Sigmoid colon (tissue), 7 donors: ENCODE results near the gene TNPO2. TPM values are rescaled to one million over a fixed set of nuclear protein-coding genes. Genes with fewer than 3 reads are reported as not detected.

ENCODE experiments used
- DNase-seq: peaks from one replicate; pipeline ENCODE4 v3.0.0-alpha.2; 2019
- H3K27ac ChIP-seq, 4 donors: fragments of 200-600 bp; sonication (generic); one replicate each; pipeline ENCODE4 v1.5.1; 2016 to 2019; ENCODE audit warnings: mild to moderate bottlenecking in 1 of 4
- H3K27me3 ChIP-seq, 3 donors: fragments of 200-600 bp; sonication (generic); one replicate each; pipeline ENCODE4 v1.5.1; 2019; ENCODE audit warnings: mild to moderate bottlenecking in 1 of 3
- H3K36me3 ChIP-seq, 4 donors: fragments of 200-600 bp; sonication (generic); one replicate each; pipeline ENCODE4 v1.5.1; 2016 to 2019
- H3K4me1 ChIP-seq, 4 donors: fragments of 200-600 bp; sonication (generic); one replicate each; pipeline ENCODE4 v1.5.1; 2017 to 2019
- H3K4me3 ChIP-seq, 4 donors: fragments of 200-600 bp; sonication (generic); one replicate each; pipeline ENCODE4 v1.5.1; 2017 to 2019; ENCODE audit warnings: mild to moderate bottlenecking in 2 of 4, moderate library complexity in 1 of 4
- H3K9me3 ChIP-seq, 4 donors: fragments of 200-600 bp in 3 of 4; sonication (generic) in 3 of 4; one replicate each; pipeline versions ENCODE4 v1.5.1 to v1.6.1; 2013 to 2019
- EP300 ChIP-seq, 4 donors: sonication (generic); formaldehyde crosslinking; IDR thresholded peaks; one replicate each; pipeline ENCODE4 v1.6.1; 2017; ENCODE audit warnings: antibody characterized with exemption in 4 of 4
- POLR2A ChIP-seq, 2 donors: fragments of 450-650 bp; IDR thresholded peaks; one replicate each; pipeline ENCODE4 v1.6.1; 2016; ENCODE audit warnings: antibody characterized with exemption in 2 of 2, mild to moderate bottlenecking in 2 of 2, moderate library complexity in 2 of 2
- POLR2AphosphoS5 ChIP-seq, 4 donors: sonication (generic); formaldehyde crosslinking; IDR thresholded peaks; one replicate each; pipeline ENCODE4 v1.6.1; 2017; ENCODE audit warnings: antibody characterized with exemption in 4 of 4
- WGBS, 2 donors: extraction: QIAGEN DNeasy Blood & Tissue Kit; methylation state at CpG; one replicate each; pipeline ENCODE4 v1.1.7; 2013; 5-methylcytosine and 5-hydroxymethylcytosine counted together
- intact Hi-C: fragments of 100-400 bp; cut with DNase I; formaldehyde crosslinking; loops from one replicate; pipeline ENCODE4 v1.15.1; 2023
- polyA plus RNA-seq, 3 donors: library from polyadenylated mRNA; stranded (reverse); fragments of 200-250 nt; gene quantifications; one replicate each; pipeline ENCODE4 v1.2.3, GENCODE V29; 2013
- total RNA-seq, 4 donors: library from RNA; depleted of rRNA; stranded (reverse); fragments of >200 nt; gene quantifications; one replicate each; pipeline ENCODE4 v1.1.0, GENCODE V29; 2016
- TF ChIP-seq, protein P1 (sequence below), 4 experiments: fragments of 450-650 bp in 3 of 4; fragments of 200-600 bp in 1 of 4; IDR thresholded peaks; one replicate each; pipeline ENCODE4 v1.5.1; 2016 to 2019; ENCODE audit warnings: antibody characterized with exemption in 4 of 4, mild to moderate bottlenecking in 3 of 4, moderate library complexity in 2 of 4
- donor health status: healthy with polysubstance abuse.
- donor health status: Bipolar disorder and iron deficiency.
- donor health status: healthy.

The TNPO2 gene
- total and polyA plus RNA-seq, 7 donors: 9.5 to 92.2 (median 54.2) TPM

DNA sequence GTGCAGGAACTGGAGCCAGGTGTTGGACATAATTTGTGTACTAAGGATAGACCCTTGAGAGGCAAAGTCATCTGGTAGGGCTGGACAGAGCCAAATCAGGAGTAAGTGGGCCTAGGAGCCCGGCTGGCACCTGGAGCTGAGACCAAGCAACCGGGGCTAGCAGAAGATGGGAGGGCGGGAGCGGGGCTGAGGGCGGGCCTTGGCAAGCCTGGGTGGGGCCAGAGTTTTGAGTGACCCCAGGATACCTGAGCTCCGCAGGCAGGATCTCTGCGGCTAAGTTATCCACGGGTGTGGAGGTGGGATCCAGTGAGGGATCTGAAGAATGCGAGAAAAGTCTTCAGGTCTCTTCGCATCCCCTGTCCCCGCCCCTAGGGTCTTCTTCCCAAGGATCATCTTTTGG, 43.4 kb upstream of the TNPO2 start:
- WGBS, 2 donors: 93 to 96% methylated on average over 11 of the region's 11 CpGs
- peaks cover 0 to 10% (median 0%) of the 10 kb centered on the region in 4 donors for H3K4me1 ChIP-seq
- TF ChIP-seq, protein P1, sequence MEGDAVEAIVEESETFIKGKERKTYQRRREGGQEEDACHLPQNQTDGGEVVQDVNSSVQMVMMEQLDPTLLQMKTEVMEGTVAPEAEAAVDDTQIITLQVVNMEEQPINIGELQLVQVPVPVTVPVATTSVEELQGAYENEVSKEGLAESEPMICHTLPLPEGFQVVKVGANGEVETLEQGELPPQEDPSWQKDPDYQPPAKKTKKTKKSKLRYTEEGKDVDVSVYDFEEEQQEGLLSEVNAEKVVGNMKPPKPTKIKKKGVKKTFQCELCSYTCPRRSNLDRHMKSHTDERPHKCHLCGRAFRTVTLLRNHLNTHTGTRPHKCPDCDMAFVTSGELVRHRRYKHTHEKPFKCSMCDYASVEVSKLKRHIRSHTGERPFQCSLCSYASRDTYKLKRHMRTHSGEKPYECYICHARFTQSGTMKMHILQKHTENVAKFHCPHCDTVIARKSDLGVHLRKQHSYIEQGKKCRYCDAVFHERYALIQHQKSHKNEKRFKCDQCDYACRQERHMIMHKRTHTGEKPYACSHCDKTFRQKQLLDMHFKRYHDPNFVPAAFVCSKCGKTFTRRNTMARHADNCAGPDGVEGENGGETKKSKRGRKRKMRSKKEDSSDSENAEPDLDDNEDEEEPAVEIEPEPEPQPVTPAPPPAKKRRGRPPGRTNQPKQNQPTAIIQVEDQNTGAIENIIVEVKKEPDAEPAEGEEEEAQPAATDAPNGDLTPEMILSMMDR (IDR thresholded peaks at IDR 0.05): no peak
- TF ChIP-seq POLR2AphosphoS5 (IDR thresholded peaks at IDR 0.05): no peak

DNA sequence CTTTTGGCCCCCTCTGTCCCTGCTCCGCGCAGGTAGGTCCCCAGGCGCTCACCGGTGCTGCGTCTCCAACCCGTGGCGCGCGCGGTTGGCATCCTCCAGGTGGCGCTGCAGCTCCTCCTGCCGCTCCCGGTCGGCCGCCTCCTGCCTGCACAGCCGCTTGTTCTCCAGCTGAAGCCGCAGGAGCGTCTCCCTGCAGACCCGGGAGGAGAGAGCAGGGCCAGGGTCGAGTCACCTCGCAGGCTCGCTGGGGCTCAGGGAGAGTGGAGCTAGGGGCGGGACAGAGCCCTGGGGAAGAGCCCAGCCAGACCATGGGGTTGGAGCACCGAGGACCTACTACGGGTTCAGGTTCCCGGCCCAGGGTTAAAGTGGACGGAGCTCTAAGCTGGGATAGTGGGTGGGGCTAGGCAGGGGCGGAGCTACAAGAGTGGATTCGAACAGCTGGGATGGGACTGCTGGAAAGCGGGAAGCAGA, 42.4 kb upstream of the TNPO2 start:
- Histone ChIP-seq H3K4me1 (peaks cover 0 to 10% (median 0%) of the 10 kb centered on the region in 4 donors), H3K9me3 (no peaks in the 10 kb centered on the region), H3K4me3 (peak overlapping the region; percentile 25 to 54 (median 38)), H3K27ac (peak overlapping the region; percentile 55 to 80 (median 70)), H3K27me3 (no peaks in the 10 kb centered on the region), H3K36me3 (peaks cover 0 to 32% (median 2%) of the 10 kb centered on the region in 4 donors)
- TF ChIP-seq, protein P1 (IDR thresholded peaks at IDR 0.05): peak; percentile 58 to 95 (median 70)
- TF ChIP-seq EP300 (IDR thresholded peaks at IDR 0.05) (no peak), POLR2AphosphoS5 (IDR thresholded peaks at IDR 0.05) (peak in 2 of 4 donors; percentile 9 to 58)
- WGBS, 2 donors: 45% methylated on average over 30 of the region's 30 CpGs
- peak; percentile 93 for DNase-seq
- intact Hi-C loops: loop anchor here (1.0 to 5.0 kb wide), 2 partner anchors 36 to 81 kb away; partner anchors contain the start of genes PRDX2 and THSD8

More for the DNA sequence above, 43.4 kb upstream of the TNPO2 start:
- intact Hi-C loops: loop anchor here (5.0 kb wide), 1 partner anchor 35 kb away; the partner anchor contains the start of genes PRDX2 and THSD8
- no peak overlapping the region for H3K4me3 ChIP-seq
- H3K36me3 ChIP-seq: peaks cover 0 to 32% (median 2%) of the 10 kb centered on the region in 4 donors
- H3K27ac ChIP-seq: no peak overlapping the region
- no peak for DNase-seq
- H3K9me3 ChIP-seq: no peaks in the 10 kb centered on the region
- no peaks in the 10 kb centered on the region for H3K27me3 ChIP-seq

DNA sequence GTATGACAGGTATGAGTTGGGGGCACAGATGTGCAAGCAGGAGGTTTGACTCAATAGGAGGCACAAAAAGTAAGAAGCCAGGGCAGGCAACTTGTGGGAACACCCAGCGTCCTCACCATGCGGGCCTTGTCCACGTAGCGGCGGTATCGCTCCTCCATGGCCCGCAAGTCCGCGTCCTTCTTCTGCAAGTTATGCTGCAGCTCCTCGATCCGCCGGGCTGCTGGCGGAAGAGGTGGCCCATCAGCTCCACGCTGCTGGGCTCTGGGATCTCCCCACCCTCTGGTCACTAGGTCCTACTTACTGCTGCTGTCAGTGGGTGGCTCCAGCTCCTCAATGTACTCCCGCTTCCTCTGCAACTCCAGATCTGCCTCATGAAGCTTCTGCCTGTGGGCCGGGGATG, 41.0 kb upstream of the TNPO2 start:
- Histone ChIP-seq H3K27ac (no peak overlapping the region), H3K4me1 (peaks cover 0 to 10% (median 0%) of the 10 kb centered on the region in 4 donors), H3K36me3 (peaks cover 0 to 32% (median 2%) of the 10 kb centered on the region in 4 donors), H3K4me3 (no peak overlapping the region), H3K9me3 (no peaks in the 10 kb centered on the region), H3K27me3 (no peaks in the 10 kb centered on the region)
- TF ChIP-seq, protein P1 (IDR thresholded peaks at IDR 0.05): no peak
- TF ChIP-seq POLR2AphosphoS5 (IDR thresholded peaks at IDR 0.05) (no peak), EP300 (IDR thresholded peaks at IDR 0.05) (no peak), POLR2A (IDR thresholded peaks at IDR 0.05) (no peak)
- intact Hi-C loops: loop anchor here (5.0 kb wide), 1 partner anchor 38 kb away; the partner anchor contains the start of genes PRDX2 and THSD8
- WGBS, 2 donors: 97% methylated on average over 16 of the region's 16 CpGs
- no peak for DNase-seq

DNA sequence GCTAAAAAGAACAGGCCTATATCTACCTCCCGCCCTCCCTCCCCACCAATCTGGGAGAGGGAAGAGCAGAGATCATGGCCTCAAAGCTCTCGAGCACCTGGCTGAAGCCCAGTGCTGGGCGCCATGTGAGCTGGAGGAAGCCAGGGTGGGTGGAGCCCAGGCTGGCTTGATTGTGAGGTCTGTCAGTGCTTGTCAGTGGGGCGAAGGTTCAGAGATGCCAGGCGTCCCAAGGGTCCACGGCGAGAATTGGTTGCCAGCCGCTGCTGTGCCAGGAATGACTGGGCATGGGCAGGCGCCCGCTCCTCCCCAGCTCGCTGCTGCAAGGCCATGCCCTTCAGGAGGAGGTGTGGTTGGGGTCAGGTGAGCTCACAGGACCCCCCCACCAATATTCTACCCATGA, 39.4 kb upstream of the TNPO2 start:
- Histone ChIP-seq H3K27me3 (no peaks in the 10 kb centered on the region), H3K9me3 (no peaks in the 10 kb centered on the region), H3K4me3 (no peak overlapping the region), H3K36me3 (peaks cover 0 to 30% (median 2%) of the 10 kb centered on the region in 4 donors), H3K27ac (no peak overlapping the region), H3K4me1 (peaks cover 0 to 11% (median 0%) of the 10 kb centered on the region in 4 donors)
- WGBS, 2 donors: 96 to 97% methylated on average over 11 of the region's 11 CpGs
- DNase-seq: no peak
- TF ChIP-seq EP300 (IDR thresholded peaks at IDR 0.05) (no peak), POLR2AphosphoS5 (IDR thresholded peaks at IDR 0.05) (no peak), POLR2A (IDR thresholded peaks at IDR 0.05) (no peak)
- TF ChIP-seq, protein P1 (IDR thresholded peaks at IDR 0.05): no peak
- intact Hi-C loops: no loop called here
